ENCODE measurements around the gene ADCY10. TPM values are rescaled to one million over a fixed set of nuclear protein-coding genes. Genes with fewer than 3 reads are reported as not detected.
"Not testable (repeated sequence)": the region's sequence is repeated elsewhere in the genome, so short reads cannot be mapped to it uniquely, and the experiment has no call there.

ADCY10 gene
- total RNA-seq, 1 donor from 2014 or later = not detected

- DNase-seq (ENCODE audit: missing footprints) = peak; percentile 46
- ATAC-seq; intact Hi-C loops (cut with DNase I): not testable (repeated sequence)
Observed at GRCh38 chr1:167865804-167866308, 48.1 kb downstream of the ADCY10 start.

GRCh38 chr1:167865193-167865592 is 48.7 kb downstream of the ADCY10 start:
- ATAC-seq; intact Hi-C loops (cut with DNase I); DNase-seq (ENCODE audit: missing footprints): not testable (repeated sequence)

GRCh38 chr1:167864392-167865032 is 49.4 kb downstream of the ADCY10 start:
- intact Hi-C loops (cut with DNase I) = no loop called here
- no peak for DNase-seq (ENCODE audit: missing footprints)
- no peak for ATAC-seq

DNA sequence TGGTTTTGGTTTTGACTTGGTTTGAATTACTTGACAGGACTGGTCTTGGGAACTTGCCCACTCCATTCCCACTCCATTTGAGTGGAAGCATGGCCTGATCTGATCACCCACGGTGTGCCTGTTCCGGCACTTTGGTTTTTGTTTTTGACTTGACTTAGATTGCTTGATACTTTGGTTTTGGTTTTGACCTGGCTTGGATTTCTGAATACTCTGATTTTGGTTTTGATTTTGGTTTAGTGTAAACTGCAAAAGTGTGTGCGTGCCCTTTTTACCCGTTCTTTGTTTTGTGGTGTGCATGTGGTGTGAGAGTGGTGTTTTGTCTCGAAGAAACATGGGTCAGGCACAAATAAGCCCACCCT is 50.0 kb downstream of the ADCY10 start:
- intact Hi-C loops (cut with DNase I) = no loop called here
- DNase-seq (ENCODE audit: missing footprints) (no peak), ATAC-seq (no peak)

DNA sequence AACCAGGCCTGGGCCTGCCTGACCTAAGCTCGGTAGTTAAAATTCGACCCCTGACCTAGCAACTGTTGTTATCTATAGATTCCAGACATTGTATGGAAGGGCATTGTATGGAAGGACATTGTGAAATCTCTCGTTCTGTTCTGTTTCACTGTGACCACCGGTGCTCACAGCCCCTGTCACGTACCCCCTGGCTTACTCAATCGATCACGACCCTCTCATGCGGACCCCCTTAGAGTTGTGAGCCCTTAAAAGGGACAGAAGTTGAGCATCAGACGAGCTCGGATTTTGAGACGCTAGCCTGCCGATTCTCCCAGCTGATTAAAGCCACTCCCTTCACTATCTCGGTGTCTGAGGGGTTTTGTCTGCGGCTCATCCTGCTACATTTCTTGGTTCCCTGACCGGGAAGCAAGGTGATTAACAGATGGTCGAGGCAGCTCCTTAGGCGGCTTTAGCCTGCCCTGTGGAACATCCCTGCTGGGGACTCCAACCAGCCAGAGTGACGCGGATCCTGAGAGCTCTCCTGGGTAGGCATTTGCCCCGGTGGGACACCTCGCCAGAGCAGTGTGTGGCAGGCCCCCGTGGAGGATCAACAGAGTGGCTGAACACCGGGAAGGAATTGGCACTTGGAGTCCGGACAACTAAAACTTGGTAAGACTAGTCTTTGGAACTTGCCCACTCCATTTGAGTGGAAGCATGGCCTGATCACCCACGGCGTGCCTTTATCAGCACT is 50.6 kb downstream of the ADCY10 start:
- ATAC-seq; DNase-seq (ENCODE audit: missing footprints); intact Hi-C loops (cut with DNase I): not testable (repeated sequence)

DNA sequence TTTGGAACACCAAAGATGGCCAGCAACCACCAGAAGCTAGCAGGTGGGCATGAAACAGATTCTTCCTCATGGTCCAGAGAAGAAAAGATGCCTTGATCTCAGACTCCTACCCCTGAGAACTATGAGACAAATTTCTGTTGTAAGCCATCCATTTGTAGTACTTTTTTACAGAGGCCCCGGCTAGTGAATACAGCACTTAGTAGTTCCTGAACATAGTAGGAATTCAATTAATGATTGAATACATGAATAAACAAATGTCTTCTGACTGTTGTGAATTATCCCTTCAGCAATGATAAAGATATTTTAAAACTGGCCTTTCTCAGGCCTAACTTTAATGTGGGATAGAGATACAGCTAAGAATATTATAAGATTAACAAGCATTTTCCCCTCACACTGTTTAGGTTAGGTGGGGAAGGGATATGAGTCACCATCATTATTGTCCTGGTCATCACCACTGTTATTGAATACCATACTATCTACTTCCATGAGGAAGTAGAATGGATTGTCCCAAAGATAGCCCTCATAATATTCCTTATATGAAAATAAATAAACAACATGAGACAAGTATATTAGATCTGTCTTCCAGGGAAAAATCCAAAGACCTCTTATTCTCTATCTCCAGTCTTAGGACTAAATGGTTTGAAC is 51.4 kb downstream of the ADCY10 start:
- ATAC-seq = no peak

DNA sequence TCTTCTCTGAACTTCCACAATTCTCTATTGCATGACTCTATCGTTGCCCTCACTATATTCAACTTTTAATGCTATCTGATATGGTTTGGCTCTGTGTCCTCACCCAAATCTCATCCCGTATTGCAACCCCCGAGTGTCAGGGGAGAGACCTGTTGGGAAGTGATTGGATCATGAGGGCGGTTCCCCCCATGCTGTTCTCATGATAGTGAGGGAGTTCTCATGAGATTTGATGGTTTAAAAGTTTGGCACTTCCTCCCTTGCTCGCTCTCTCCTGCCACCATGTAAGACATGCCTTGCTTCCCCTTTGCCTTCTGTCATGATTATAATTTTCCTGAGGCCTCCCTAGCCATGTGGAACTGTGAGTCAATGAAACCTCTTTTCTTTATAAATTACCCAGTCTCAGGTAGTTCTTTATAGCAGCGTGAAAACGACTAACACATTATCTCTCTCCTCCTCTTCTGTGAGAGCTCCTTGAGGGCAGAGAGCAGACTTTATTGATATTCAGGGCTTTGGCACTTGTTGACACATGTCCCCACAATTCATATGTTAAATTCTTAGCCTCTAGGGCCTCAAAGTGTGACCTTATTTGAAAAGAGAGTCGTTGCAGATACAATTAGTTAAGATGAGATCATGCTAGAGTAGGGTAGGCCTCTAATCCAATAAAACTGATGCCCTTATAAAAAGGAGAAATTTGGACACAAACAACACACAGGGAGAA is 52.1 kb downstream of the ADCY10 start:
- ATAC-seq = no peak
- intact Hi-C loops (cut with DNase I) = no loop called here
- no peak for DNase-seq (ENCODE audit: missing footprints)

More for the DNA sequence above, 51.4 kb downstream of the ADCY10 start:
- no peak for DNase-seq (ENCODE audit: missing footprints)
- intact Hi-C loops (cut with DNase I) = no loop called here

GRCh38 chr1:167860231-167860923 is 53.6 kb downstream of the ADCY10 start:
- intact Hi-C loops (cut with DNase I) = no loop called here
- DNase-seq (ENCODE audit: missing footprints) (no peak), ATAC-seq (no peak)

DNA sequence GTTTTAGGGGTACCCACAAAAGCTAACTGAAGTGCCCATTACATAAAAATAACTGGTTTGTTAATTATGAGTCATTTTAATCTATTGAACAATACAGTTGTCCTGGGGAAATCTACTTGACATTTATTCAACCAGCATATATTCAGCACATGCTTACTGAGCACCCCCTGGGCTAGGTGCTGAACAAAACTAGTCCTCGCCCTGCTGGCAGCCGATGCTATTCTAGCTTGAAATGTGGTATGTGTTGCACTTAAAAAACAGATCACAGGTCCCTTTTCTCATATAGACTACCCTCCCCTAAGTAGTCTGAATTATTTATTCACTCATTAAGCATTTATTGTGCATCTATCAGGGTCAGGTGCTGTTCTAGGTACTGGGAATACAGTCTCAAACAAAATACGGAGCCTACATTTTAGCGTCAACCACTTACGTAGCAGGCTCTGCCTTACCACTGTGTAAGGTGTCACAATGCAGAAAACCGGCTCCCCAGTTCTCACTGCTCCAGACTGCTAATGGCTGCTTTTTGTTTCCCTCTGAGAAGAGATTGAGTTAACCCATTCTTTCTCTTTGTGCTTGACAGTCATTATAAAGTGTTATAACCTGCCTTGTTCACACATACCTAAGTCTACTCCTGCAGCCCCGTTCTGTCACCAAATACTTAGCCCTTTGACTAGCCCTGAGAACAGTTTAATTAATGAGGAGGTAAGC is 57.1 kb downstream of the ADCY10 start:
- DNase-seq (ENCODE audit: missing footprints) = no peak
- intact Hi-C loops (cut with DNase I) = no loop called here

DNA sequence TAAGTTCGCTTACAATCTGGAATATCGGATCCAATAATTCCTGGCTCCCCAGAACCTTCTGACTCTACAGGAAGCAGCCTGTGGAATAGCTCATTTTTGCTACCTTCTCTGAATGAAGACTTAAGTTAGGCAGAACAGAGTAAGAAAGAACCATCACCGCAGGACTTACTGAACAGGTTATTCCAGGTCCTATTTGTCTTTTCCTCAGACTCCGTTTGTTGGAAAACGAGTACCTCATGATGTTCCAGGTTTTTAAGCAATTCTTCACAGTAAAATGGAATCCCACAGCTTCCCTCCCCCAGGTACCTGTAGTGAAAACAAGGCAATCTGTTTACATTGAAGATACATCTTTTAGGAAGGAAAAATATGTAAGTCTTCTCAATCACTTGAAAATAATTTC is 59.8 kb downstream of the ADCY10 start:
- ATAC-seq (no peak), DNase-seq (ENCODE audit: missing footprints) (no peak)
- intact Hi-C loops (cut with DNase I) = no loop called here

More for the DNA sequence above, 57.1 kb downstream of the ADCY10 start:
- ATAC-seq = no peak

DNA sequence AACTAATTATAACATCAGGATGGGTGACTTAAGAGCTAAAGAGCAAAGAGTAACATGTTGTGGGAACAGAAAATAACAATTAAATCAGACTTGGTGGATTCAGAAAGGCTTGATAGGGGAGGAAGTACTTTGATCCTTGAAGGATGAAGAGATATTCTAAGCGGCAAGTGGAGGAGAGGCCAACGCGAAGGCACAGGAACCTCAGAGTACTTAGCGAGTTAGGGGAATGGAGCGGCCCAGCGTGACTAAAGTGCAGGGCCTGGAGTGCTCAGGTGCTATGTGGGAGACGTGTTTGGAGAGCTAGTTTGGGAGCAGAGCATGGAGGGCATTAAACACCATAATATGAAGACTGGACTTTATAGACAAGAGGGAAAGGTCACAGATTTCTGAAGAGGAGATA is 64.3 kb downstream of the ADCY10 start:
- intact Hi-C loops (cut with DNase I) = no loop called here
- DNase-seq (ENCODE audit: missing footprints) = no peak
- ATAC-seq = no peak

GRCh38 chr1:167842872-167843271 is 71.1 kb downstream of the ADCY10 start:
- no peak for ATAC-seq
- intact Hi-C loops (cut with DNase I) = no loop called here

DNA sequence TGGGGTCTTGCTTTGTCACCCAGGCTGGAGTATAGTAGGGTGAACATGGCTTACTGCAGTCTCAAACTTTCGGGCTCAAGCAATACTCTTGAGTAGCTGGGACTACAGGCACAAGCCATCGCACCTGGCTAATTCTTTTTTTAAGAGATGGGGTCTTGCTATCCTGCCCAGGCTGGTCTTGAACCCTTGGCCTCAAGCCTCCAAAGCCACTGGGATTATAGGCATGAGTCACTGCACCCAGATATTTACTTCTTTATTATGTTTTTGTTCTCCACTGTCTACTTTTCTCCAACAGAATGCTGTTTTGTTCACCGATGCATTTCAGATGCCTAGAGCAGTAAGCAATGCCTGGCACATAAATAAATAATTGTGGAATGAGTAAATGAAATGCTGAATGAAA is 72.4 kb downstream of the ADCY10 start:
- DNase-seq (ENCODE audit: missing footprints) (no peak), ATAC-seq (no peak)
- intact Hi-C loops (cut with DNase I) = no loop called here

More at GRCh38 chr1:167842872-167843271, 71.1 kb downstream of the ADCY10 start:
- DNase-seq (ENCODE audit: missing footprints) = no peak

GRCh38 chr1:167839009-167839408 is 74.9 kb downstream of the ADCY10 start:
- intact Hi-C loops (cut with DNase I) = no loop called here
- ATAC-seq (no peak), DNase-seq (ENCODE audit: missing footprints) (no peak)

DNA sequence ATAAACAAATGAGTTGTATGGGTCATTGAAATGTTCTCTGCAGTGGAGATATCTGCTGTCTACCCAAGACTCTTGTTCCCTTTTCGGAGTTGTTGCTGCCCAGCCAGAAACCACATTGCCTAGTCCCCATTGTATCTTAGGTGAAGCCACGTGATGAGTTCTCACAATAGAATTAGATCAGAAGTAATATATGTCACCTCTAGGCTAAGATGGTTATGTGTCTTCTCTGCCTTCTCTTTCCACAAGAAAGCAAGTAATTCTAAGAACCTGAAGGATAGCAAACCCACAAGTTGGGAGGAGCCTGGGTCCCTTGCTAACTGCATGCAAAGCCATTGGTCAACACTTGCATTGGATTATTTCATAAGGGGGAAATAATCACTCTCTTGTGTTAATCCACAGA is 76.6 kb downstream of the ADCY10 start:
- intact Hi-C loops (cut with DNase I) = no loop called here
- DNase-seq (ENCODE audit: missing footprints) = no peak
- no peak for ATAC-seq

DNA sequence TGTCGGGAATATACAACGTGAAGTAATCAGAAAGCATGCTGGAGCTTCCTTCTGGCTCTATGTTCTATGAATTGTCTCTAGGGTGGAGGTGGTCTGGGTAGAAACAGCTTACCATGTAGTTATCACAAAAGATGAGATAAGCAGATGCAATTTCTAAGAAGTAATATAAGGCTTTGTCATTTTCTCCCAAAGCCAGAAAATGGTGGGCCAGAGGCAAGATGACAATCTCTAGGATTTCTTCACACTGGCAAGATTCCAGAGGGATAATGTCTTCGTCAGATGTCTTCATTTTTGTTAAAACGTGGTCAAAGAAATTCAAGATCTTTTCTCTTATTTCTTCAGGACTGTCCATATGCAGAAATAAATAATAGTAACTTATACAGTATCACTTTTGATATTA is 77.7 kb downstream of the ADCY10 start:
- intact Hi-C loops (cut with DNase I) = no loop called here

DNA sequence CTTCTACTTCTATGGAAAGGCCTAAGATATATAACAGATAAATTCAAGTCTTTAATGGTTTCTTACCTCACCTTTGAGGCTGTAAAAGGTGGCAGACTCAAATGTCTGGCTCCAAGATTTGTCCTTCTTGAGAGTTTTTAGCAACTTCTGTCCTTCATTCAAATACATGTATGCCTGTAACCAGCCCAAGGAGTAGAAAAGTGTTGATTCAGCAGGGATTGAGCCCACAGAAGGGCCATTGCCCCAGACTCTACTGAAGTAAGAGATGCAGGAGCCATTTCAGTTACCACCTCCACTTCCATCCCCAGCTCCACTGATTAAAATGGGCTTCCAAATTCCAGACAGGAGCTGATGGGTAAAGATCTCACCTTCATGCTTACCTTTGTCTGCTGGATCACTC is 80.0 kb downstream of the ADCY10 start:
- ATAC-seq (no peak), DNase-seq (ENCODE audit: missing footprints) (no peak)
- intact Hi-C loops (cut with DNase I) = no loop called here

More for the DNA sequence above, 77.7 kb downstream of the ADCY10 start:
- no peak for ATAC-seq
- DNase-seq (ENCODE audit: missing footprints) = no peak

- DNase-seq (ENCODE audit: missing footprints) (no peak), ATAC-seq (no peak)
- intact Hi-C loops (cut with DNase I) = no loop called here
Observed at GRCh38 chr1:167832693-167833092, 81.2 kb downstream of the ADCY10 start.
